ENCODE measurements around the gene NBAS.

The NBAS gene

GRCh38 chr2:15591373-15591691 lies 30.2 kb upstream of the NBAS start:
- peak; percentile 0 for DNase-seq (ENCODE audit: low read depth)

GRCh38 chr2:15588329-15588919 lies 27.3 kb upstream of the NBAS start:
- DNase-seq (ENCODE audit: low read depth) = no peak

GRCh38 chr2:15584767-15585469 lies 23.8 kb upstream of the NBAS start:
- no peak for DNase-seq (ENCODE audit: low read depth)

- no peak for DNase-seq (ENCODE audit: low read depth)
Observed at GRCh38 chr2:15584316-15584715, 23.2 kb upstream of the NBAS start.

- DNase-seq (ENCODE audit: low read depth) = no peak
Observed at GRCh38 chr2:15583826-15584225, 22.7 kb upstream of the NBAS start.

- DNase-seq (ENCODE audit: low read depth) = no peak
Observed at GRCh38 chr2:15582710-15583357, 21.7 kb upstream of the NBAS start.

GRCh38 chr2:15580451-15580850 lies 19.3 kb upstream of the NBAS start:
- DNase-seq (ENCODE audit: low read depth) = no peak

GRCh38 chr2:15579641-15580040 lies 18.5 kb upstream of the NBAS start:
- DNase-seq (ENCODE audit: low read depth) = no peak

- DNase-seq (ENCODE audit: low read depth) = peak; percentile 91
Observed at GRCh38 chr2:15577071-15577735, 16.1 kb upstream of the NBAS start.

- no peak for DNase-seq (ENCODE audit: low read depth)
Observed at GRCh38 chr2:15571729-15572128, 10.6 kb upstream of the NBAS start.

GRCh38 chr2:15570104-15570503 lies 9.0 kb upstream of the NBAS start:
- no peak for DNase-seq (ENCODE audit: low read depth)

GRCh38 chr2:15568874-15569273 lies 7.7 kb upstream of the NBAS start:
- no peak for DNase-seq (ENCODE audit: low read depth)

- no peak for DNase-seq (ENCODE audit: low read depth)
Observed at GRCh38 chr2:15566912-15567311, 5.8 kb upstream of the NBAS start.

- DNase-seq (ENCODE audit: low read depth) = no peak
Observed at GRCh38 chr2:15565994-15566671, 5.0 kb upstream of the NBAS start.

- no peak for DNase-seq (ENCODE audit: low read depth)
Observed at GRCh38 chr2:15565392-15565791, 4.3 kb upstream of the NBAS start.

GRCh38 chr2:15563227-15564100 lies 2.3 kb upstream of the NBAS start:
- DNase-seq (ENCODE audit: low read depth) = no peak

GRCh38 chr2:15562354-15563031 lies 1.4 kb upstream of the NBAS start:
- DNase-seq (ENCODE audit: low read depth) = no peak

GRCh38 chr2:15561574-15562344 lies 625 bp upstream of the NBAS start:
- DNase-seq (ENCODE audit: low read depth) = no peak

GRCh38 chr2:15560140-15560987 lies 770 bp downstream of the NBAS start:
- no peak for DNase-seq (ENCODE audit: low read depth)
